ENCODE data around the gene AGAP3. TPM values are rescaled to one million over a fixed set of nuclear protein-coding genes. Genes with fewer than 3 reads are reported as not detected.

AGAP3 gene
- total RNA-seq, 1 experiment from 2014 or later: 126 TPM

GRCh38 chr7:151126491-151127137, 40.3 kb downstream of the AGAP3 start (continued):
- TF ChIP-seq CTCF (IDR thresholded peaks at IDR 0.05 in 2 of 3, conservative IDR thresholded peaks at IDR 0.05 in 1 of 3; ENCODE audit: borderline replicate concordance in 1 of 3, insufficient read depth in 1 of 3, low read depth in 2 of 3, low read length in 2 of 3) (no peak), ZBTB33 (IDR thresholded peaks at IDR 0.05; ENCODE audit: extremely low read depth, insufficient replicate concordance, low read length) (no peak)

DNA sequence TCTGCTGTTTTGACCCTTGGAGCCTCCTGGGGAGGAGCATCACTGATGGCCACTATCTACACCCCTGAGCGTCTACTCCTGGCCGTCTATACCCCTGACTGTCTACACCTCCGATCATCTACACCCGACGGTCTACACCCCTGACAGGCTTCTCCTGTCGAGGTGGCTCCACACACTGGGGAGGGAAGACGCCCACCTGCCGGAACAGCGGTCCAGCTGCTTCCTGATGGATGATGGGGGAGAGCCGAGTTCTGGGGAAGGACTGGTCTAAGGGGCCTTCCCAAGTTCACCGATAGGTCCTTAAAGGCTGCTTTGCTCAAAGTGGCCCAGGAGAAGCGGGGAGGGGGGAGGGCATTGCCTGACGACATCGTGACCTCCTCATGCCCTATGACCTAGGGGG, 41.9 kb downstream of the AGAP3 start:
- H4K20me1 ChIP-seq (ENCODE audit: insufficient read depth): no peaks in the 10 kb centered on the region
- H3K36me3 ChIP-seq (ENCODE audit: control insufficient read depth in 1 of 2, insufficient read depth in 2 of 2, low read length in 2 of 2): peaks cover 18 to 24% of the 10 kb centered on the region in 2 experiments; a peak in 3 of 4 replicates
- H3K79me2 ChIP-seq (ENCODE audit: insufficient read depth, low read length): peaks cover 6% of the 10 kb centered on the region; the same call in 1 of the 2 replicates
- ATAC-seq (no peak), DNase-seq (ENCODE audit: low read depth, low spot score) (no peak)
- peaks cover 0 to 8% of the 10 kb centered on the region in 2 experiments; a peak in 1 of 4 replicates for H3K4me1 ChIP-seq (ENCODE audit: control insufficient read depth in 1 of 2, insufficient read depth in 2 of 2, low read length in 2 of 2)
- H3K4me3 ChIP-seq (replicated peaks in 1 of 2; ENCODE audit: low read depth in 1 of 2, low read length in 2 of 2): no peak overlapping the region
- no peaks in the 10 kb centered on the region for H3K9me2 ChIP-seq (ENCODE audit: insufficient read depth)
- H3K9ac ChIP-seq (ENCODE audit: low read length): no peak overlapping the region
- no peak overlapping the region for H3K27ac ChIP-seq (ENCODE audit: low read depth, low read length)
- ChIA-PET POLR2A (no interaction called here), RAD21 (ENCODE audit: low non-redundant PET in 1 of 2, low total read pairs in 2 of 2, uncharacterized antibody in 2 of 2, unreplicated experiment in 2 of 2) (no interaction called here), CTCF (no interaction called here)
- H3K4me2 ChIP-seq (ENCODE audit: low read length): no peak overlapping the region
- TF ChIP-seq TCF7L2 (IDR thresholded peaks at IDR 0.05; ENCODE audit: borderline replicate concordance, extremely low read depth, insufficient read depth, insufficient read length): no peak
- no peak for TF ChIP-seq POLR2A (IDR thresholded peaks at IDR 0.05; ENCODE audit: borderline replicate concordance, extremely low read depth, insufficient read depth, insufficient read length)
- TF ChIP-seq EGR1 (IDR thresholded peaks at IDR 0.05; ENCODE audit: low read depth): no peak
- no peak for TF ChIP-seq CEBPB (IDR thresholded peaks at IDR 0.05; ENCODE audit: low read depth)
- no peak for TF ChIP-seq CBX3 (IDR thresholded peaks at IDR 0.05; ENCODE audit: low read depth)
- no peak for TF ChIP-seq JUND (IDR thresholded peaks at IDR 0.05)
- no peak overlapping the region for H2AFZ ChIP-seq (ENCODE audit: low read depth, low read length, poor library complexity, severe bottlenecking)
- no peaks in the 10 kb centered on the region for H3K9me3 ChIP-seq (ENCODE audit: control insufficient read depth in 1 of 2, insufficient read depth in 1 of 2, low read depth in 1 of 2, low read length in 2 of 2)
- intact Hi-C loops (cut with micrococcal nuclease): loop anchor here (10.0 kb wide), 1 partner anchor 117 kb away; the partner anchor contains the start of gene SMARCD3
- no TSS peak for BruUV-seq (replicated peaks)
- no peaks in the 10 kb centered on the region for H3K27me3 ChIP-seq (ENCODE audit: insufficient read depth, low read length)
